HG02870 (cell line): ENCODE data around the gene TOMM40L.

Experiments used
- ATAC-seq: cut with Tn5 transposase; IDR thresholded peaks from one replicate; pipeline ENCODE4 v1.9.1; 2021; ENCODE audit warnings: mild to moderate bottlenecking, moderate library complexity; ENCODE audit not compliant: unreplicated experiment

TOMM40L gene

GRCh38 chr1:161196521-161197451, 29.1 kb upstream of the TOMM40L start:
- no peak for ATAC-seq

GRCh38 chr1:161197560-161198193, 28.2 kb upstream of the TOMM40L start:
- ATAC-seq: no peak

- ATAC-seq: no peak
Measured at GRCh38 chr1:161198194-161198896, 27.5 kb upstream of the TOMM40L start.

- ATAC-seq: no peak
Measured at GRCh38 chr1:161198897-161199431, 26.9 kb upstream of the TOMM40L start, which contains the start of gene ADAMTS4. TSS of gene ADAMTS4 (minus strand) at chr1:161199054. CDS start at chr1:161198627, 427 bp downstream.

GRCh38 chr1:161199506-161200139, 26.2 kb upstream of the TOMM40L start:
- no peak for ATAC-seq

- ATAC-seq: no peak
Measured at GRCh38 chr1:161200421-161200991, 25.4 kb upstream of the TOMM40L start.

GRCh38 chr1:161200992-161201835, 24.6 kb upstream of the TOMM40L start:
- ATAC-seq: no peak

GRCh38 chr1:161201836-161202712, 23.8 kb upstream of the TOMM40L start, which contains the start of gene NDUFS2:
TSS of gene NDUFS2 (plus strand) at chr1:161202367. CDS start at chr1:161202386, 19 bp downstream.
- ATAC-seq: peak; percentile 96

GRCh38 chr1:161206411-161207140, 19.3 kb upstream of the TOMM40L start:
- no peak for ATAC-seq

GRCh38 chr1:161207173-161207572, 18.7 kb upstream of the TOMM40L start:
- ATAC-seq: no peak

- no peak for ATAC-seq
Measured at GRCh38 chr1:161209790-161210409, 16.0 kb upstream of the TOMM40L start.

GRCh38 chr1:161214369-161214768, 11.5 kb upstream of the TOMM40L start:
- no peak for ATAC-seq

- no peak for ATAC-seq
Measured at GRCh38 chr1:161215076-161215475, 10.8 kb upstream of the TOMM40L start, which contains the start of gene FCER1G. TSS of gene FCER1G (plus strand) at chr1:161215295. CDS start at chr1:161215322, 27 bp downstream.

- peak; percentile 80 for ATAC-seq
Measured at GRCh38 chr1:161216945-161217712, 8.7 kb upstream of the TOMM40L start.

GRCh38 chr1:161217831-161218230, 8.0 kb upstream of the TOMM40L start:
- ATAC-seq: no peak
